SIG-M5 treated with dmso at 0.1 percent for 504 hours (cell line): ENCODE results near the gene FIP1L1.
"Not testable (repeated sequence)": the region's sequence is repeated elsewhere in the genome, so short reads cannot be mapped to it uniquely, and the experiment has no call there.

Experiments used
- DNase-seq: peaks from one replicate; lab custom pipeline; 2025; ENCODE audit not compliant: unreplicated experiment; lab: John Stamatoyannopoulos, UW

Gene FIP1L1

GRCh38 chr4:53465891-53466290 lies 88.5 kb downstream of the FIP1L1 start:
- no peak for DNase-seq

DNA sequence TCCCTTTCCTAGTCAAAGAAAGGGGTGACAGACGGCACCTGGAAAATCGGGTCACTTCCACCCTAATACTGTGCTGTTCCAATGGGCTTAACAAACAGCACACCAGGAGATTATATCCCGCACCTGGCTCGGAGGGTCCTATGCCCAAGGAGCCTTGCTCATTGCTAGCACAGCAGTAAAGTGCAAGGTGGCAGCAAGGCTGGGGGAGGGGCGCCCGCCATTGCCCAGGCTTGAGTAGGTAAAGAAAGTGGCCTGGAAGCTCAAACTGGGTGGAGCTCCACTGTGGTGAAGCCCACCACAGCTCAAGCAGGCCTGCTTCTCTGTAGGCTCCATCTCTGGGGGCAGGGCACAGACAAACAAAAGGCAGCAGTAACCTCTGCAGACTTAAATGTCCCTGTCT lies 89.1 kb downstream of the FIP1L1 start:
- DNase-seq = not testable (repeated sequence)

DNA sequence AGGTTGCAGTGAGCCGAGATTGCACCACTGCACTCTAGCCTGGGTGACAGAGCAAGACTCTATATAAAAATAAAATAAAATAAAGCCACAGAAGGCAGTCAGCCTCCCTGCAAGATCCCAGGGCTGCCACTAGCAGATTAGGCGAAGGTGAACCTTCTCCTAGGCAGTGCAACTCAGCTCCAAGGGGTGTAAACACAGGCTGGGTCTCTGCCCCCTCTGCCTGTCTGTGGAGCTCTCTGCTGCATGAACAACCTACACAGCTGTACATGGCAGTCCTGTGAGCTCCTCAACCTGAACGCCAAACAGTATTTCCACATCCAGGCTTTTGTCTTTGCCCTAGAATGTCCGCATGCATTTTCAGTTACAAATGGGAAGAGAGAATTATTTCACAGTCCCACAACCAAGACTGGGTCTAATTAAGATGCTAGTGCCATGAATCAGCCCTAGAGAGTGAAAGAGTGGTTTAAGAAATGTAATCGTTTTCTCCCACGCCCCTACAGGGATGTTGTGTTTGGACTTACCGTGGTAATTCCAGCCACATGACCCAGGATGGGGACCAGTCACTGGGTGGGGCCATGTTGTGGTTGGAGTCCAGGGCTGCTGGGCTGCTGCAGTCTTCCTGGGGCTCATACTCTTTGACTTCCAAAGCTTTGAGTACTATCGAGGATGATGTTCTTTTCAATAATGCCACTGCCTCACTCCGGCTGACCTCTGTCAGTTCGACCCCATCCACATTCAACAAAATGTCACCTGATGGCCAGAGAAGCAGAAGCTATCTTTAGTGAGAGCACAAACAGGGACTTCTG lies 99.0 kb downstream of the FIP1L1 start:
- DNase-seq = no peak

GRCh38 chr4:53477038-53477565 lies 99.7 kb downstream of the FIP1L1 start:
- no peak for DNase-seq

DNA sequence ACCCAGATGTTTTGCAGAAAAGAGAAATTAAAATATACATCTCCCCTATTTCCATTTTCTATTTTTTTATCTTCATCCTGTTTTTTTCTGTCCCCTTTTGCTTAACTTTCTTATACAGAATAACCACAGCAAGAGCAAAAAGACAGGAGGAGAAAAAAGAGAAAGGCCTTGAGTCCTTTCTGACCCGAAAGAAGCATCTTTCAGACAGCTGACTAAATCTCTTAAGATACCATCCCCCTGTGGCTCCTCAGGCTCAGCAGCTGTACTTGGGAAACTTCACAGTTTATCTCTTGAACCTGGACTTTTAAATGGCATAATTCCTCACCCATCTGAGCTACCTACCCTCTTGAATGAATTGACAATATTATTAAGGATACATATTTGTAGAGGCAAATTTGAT lies 100.2 kb downstream of the FIP1L1 start:
- no peak for DNase-seq

DNA sequence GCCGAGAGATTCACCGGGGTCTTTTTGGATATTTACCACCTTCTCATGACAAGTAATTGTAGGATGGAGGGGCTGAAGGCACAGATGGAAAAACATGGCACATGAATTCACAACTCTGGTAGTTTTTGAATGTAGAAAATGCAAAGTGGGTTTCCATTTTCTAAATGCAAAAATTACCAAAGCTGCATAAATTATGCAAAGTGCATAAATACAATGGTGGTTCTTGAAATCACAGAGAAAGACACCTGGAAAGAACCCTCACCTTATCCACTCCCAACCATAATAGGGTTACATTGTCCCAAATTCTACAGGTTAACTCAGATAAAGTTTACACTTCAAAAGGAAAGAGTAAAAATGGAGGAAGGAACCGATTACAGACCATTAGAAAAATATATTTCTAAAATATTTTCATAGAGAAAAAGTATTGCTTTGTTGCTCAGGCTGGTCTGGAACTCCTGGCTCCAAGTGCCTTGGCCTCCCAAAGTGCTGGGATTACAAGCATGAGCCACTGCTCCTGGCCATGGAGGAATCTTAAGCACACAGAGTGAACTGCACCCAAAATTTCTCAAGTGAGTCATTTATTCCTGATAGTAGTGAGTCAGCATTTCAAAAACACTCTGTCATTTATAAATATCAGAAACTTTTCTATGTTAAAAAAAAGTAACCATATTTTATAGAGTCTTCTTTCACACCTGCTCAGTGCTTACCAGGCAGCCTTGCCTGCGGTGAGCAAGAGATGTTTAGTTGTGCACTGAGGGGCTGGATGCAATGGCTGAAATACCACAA lies 101.4 kb downstream of the FIP1L1 start:
- no peak for DNase-seq

- no peak for DNase-seq
Measured at GRCh38 chr4:53479736-53480525, 102.5 kb downstream of the FIP1L1 start.

DNA sequence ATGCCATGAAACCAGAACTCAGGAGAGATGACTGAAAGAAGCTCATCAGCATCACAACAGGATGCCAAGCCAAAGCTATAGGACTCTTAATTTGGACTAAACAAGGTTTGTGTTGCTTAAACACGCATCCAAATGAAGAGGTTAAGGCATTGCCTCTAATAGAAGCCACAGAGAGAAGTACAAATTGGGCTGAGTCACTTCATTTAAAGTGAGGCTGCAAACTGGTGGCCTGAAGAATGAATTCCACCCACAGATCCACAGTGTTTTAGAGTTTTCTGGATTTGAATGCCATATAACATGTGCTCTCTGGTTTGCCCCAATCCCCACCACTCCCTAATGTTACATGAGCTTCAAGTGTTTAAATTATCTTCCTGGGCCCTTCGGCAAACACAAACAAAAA lies 103.5 kb downstream of the FIP1L1 start:
- no peak for DNase-seq

- no peak for DNase-seq
Measured at GRCh38 chr4:53481586-53481985, 104.1 kb downstream of the FIP1L1 start.

DNA sequence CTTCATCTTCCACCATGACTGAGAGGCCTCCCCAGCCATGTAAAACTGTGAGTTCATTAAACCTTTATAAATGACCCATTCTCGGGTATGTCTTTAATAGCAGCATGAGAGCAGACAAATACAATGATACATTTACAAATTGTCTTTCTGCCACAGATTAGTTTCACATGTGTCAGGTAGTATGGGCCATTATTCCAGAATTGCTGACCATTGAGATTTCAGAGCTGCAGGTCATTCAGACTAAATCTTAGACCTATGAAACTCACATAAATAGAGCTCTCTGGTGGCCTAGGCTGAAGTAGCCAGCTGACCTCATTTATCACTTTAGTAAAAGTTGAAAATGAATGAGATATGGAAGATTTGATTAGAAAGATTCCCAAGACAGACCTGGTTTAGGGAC lies 105.8 kb downstream of the FIP1L1 start:
- DNase-seq = no peak

GRCh38 chr4:53484911-53485657 lies 107.6 kb downstream of the FIP1L1 start:
- DNase-seq = no peak

- DNase-seq = no peak
Measured at GRCh38 chr4:53485658-53486040, 108.2 kb downstream of the FIP1L1 start.

- DNase-seq = no peak
Measured at GRCh38 chr4:53487766-53488165, 110.3 kb downstream of the FIP1L1 start.

GRCh38 chr4:53489279-53489889 lies 111.9 kb downstream of the FIP1L1 start:
- DNase-seq = no peak

GRCh38 chr4:53490161-53490956 lies 112.9 kb downstream of the FIP1L1 start:
- DNase-seq = no peak

GRCh38 chr4:53490965-53491622 lies 113.7 kb downstream of the FIP1L1 start:
- DNase-seq = peak; percentile 52

DNA sequence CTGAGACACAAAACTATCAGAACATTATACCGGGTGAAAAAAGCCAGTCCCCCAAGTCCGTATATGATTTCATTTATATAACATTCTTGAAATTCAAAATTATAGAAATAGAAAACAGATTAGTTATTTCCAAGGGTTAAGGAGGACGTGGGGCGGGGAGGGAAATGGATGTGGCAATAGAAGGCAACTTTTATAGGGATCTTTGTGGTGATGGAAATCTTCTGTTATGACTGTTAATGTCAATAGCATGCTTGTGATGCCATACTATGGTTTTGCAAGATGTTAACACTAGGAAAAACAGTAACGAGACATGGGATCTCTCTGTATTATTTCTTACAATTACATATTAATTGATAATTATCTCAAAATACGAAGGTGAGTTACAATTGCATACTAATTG lies 117.4 kb downstream of the FIP1L1 start:
- DNase-seq = no peak

GRCh38 chr4:53497487-53498244 lies 120.2 kb downstream of the FIP1L1 start:
- no peak for DNase-seq
